Mesothelial cell of epicardium (in vitro differentiated cells): ENCODE measurements around the gene EVX1. TPM values are rescaled to one million over a fixed set of nuclear protein-coding genes. Genes with fewer than 3 reads are reported as not detected.

Experiments
- DNase-seq, 2 experiments: peaks; one replicate each; pipeline ENCODE4 v3.0.0; 2021; ENCODE audit warnings: low spot score in 2 of 2; ENCODE audit not compliant: unreplicated experiment in 2 of 2
- H3K27ac Mint-ChIP-seq: 2 replicates; pipeline ENCODE4 v1.8.0; 2021; ENCODE audit warnings: mixed read lengths
- H3K27me3 Mint-ChIP-seq: 2 replicates; pipeline ENCODE4 v1.8.0; 2021; ENCODE audit warnings: low read depth, mixed read lengths
- H3K36me3 Mint-ChIP-seq: 2 replicates; pipeline ENCODE4 v1.8.0; 2021; ENCODE audit warnings: mixed read lengths
- H3K4me1 Mint-ChIP-seq: 2 replicates; pipeline ENCODE4 v1.8.0; 2021; ENCODE audit warnings: mixed read lengths
- H3K4me3 Mint-ChIP-seq: 2 replicates; pipeline ENCODE4 v1.8.0; 2021; ENCODE audit warnings: mild to moderate bottlenecking, moderate library complexity, mixed read lengths
- H3K9me3 Mint-ChIP-seq: 2 replicates; pipeline ENCODE4 v1.8.0; 2021; ENCODE audit warnings: mixed read lengths
- CTCF ChIP-seq: fragments of 200-600 bp; sonication (generic); IDR thresholded peaks from one replicate; pipeline ENCODE4 v1.5.0; 2021; ENCODE audit warnings: antibody characterized with exemption; ENCODE audit not compliant: unreplicated experiment
- total RNA-seq: library from RNA; stranded (reverse); gene quantifications from 3 replicates; pipeline ENCODE4 v1.2.1, GENCODE V29; 2021

EVX1 gene
- total RNA-seq, 1 donor from 2014 or later = 1.4 TPM

GRCh38 chr7:27235387-27236311 lies 7.0 kb upstream of the EVX1 start:
- Mint-ChIP-seq H3K36me3 (no peaks in the 10 kb centered on the region), H3K27ac (peak overlapping the region; percentile 59), H3K4me1 (peaks cover 24% of the 10 kb centered on the region), H3K27me3 (peaks cover 74% of the 10 kb centered on the region), H3K9me3 (no peaks in the 10 kb centered on the region), H3K4me3 (peak overlapping the region; percentile 67)
- DNase-seq = peak; percentile 63 to 74
- peak; percentile 37 for TF ChIP-seq CTCF

- no peak for TF ChIP-seq CTCF
- no peak overlapping the region for H3K27ac Mint-ChIP-seq
- H3K36me3 Mint-ChIP-seq = no peaks in the 10 kb centered on the region
- peaks cover 32% of the 10 kb centered on the region for H3K4me1 Mint-ChIP-seq
- H3K9me3 Mint-ChIP-seq = no peaks in the 10 kb centered on the region
- H3K4me3 Mint-ChIP-seq = peak overlapping the region; percentile 13
- DNase-seq = no peak
- H3K27me3 Mint-ChIP-seq = peaks cover 93% of the 10 kb centered on the region
Observed at GRCh38 chr7:27237735-27238334, 4.8 kb upstream of the EVX1 start.

- Mint-ChIP-seq H3K27me3 (peaks cover 94% of the 10 kb centered on the region), H3K27ac (no peak overlapping the region), H3K4me3 (peak overlapping the region; percentile 50), H3K36me3 (no peaks in the 10 kb centered on the region), H3K9me3 (no peaks in the 10 kb centered on the region), H3K4me1 (peaks cover 37% of the 10 kb centered on the region)
- no peak for TF ChIP-seq CTCF
- no peak for DNase-seq
Observed at GRCh38 chr7:27238979-27239386, 3.6 kb upstream of the EVX1 start.

GRCh38 chr7:27239387-27240014 lies 3.1 kb upstream of the EVX1 start:
- Mint-ChIP-seq H3K4me3 (peak overlapping the region; percentile 66), H3K36me3 (no peaks in the 10 kb centered on the region), H3K27me3 (peaks cover 95% of the 10 kb centered on the region), H3K27ac (peak overlapping the region; percentile 39), H3K4me1 (peaks cover 37% of the 10 kb centered on the region), H3K9me3 (no peaks in the 10 kb centered on the region)
- TF ChIP-seq CTCF = no peak
- DNase-seq = no peak

GRCh38 chr7:27240015-27240731 lies 2.4 kb upstream of the EVX1 start:
- H3K4me3 Mint-ChIP-seq = peak overlapping the region; percentile 66
- H3K27me3 Mint-ChIP-seq = peaks cover 96% of the 10 kb centered on the region
- no peaks in the 10 kb centered on the region for H3K9me3 Mint-ChIP-seq
- H3K27ac Mint-ChIP-seq = peak overlapping the region; percentile 70
- DNase-seq = no peak
- H3K36me3 Mint-ChIP-seq = no peaks in the 10 kb centered on the region
- TF ChIP-seq CTCF = no peak
- H3K4me1 Mint-ChIP-seq = peaks cover 42% of the 10 kb centered on the region
